ENCODE data around the gene ATF7IP. TPM values are rescaled to one million over a fixed set of nuclear protein-coding genes. Genes with fewer than 3 reads are reported as not detected.
"Not testable (repeated sequence)": the region's sequence is repeated elsewhere in the genome, so short reads cannot be mapped to it uniquely, and the experiment has no call there.

Gene ATF7IP
- 70.0 TPM for polyA plus RNA-seq (ENCODE audit: insufficient read length)
- long read RNA-seq, donor 1, partial matches to known transcripts = 5 of 6 reads
- long read RNA-seq, donor 1, other reads (novel, unspliced or antisense) = 0 of 6 reads
- long read RNA-seq, donor 2, full-length matches to known transcripts = 2 of 115 reads
- long read RNA-seq, donor 2, partial matches to known transcripts = 101 of 115 reads
- long read RNA-seq, donor 2, other reads (novel, unspliced or antisense) = 12 of 115 reads
- long read RNA-seq, donor 3, partial matches to known transcripts = 5 of 5 reads
- long read RNA-seq, donor 3, other reads (novel, unspliced or antisense) = 0 of 5 reads
- long read RNA-seq, donor 4 = 0 reads
- long read RNA-seq, donor 5, full-length matches to known transcripts = 1 of 6 reads
- long read RNA-seq, donor 5, partial matches to known transcripts = 5 of 6 reads
- long read RNA-seq, donor 5, other reads (novel, unspliced or antisense) = 0 of 6 reads
- long read RNA-seq, donor 6, full-length matches to known transcripts = 2 of 15 reads
- long read RNA-seq, donor 6, partial matches to known transcripts = 13 of 15 reads
- long read RNA-seq, donor 6, other reads (novel, unspliced or antisense) = 0 of 15 reads
- long read RNA-seq, donor 7, full-length matches to known transcripts = 1 of 31 reads
- long read RNA-seq, donor 7, partial matches to known transcripts = 30 of 31 reads
- long read RNA-seq, donor 7, other reads (novel, unspliced or antisense) = 0 of 31 reads
- long read RNA-seq, donor 8, full-length matches to known transcripts = 2 of 2 reads
- long read RNA-seq, donor 8, partial matches to known transcripts = 0 of 2 reads
- long read RNA-seq, donor 8, other reads (novel, unspliced or antisense) = 0 of 2 reads

- DNase-seq = peak; percentile 96
Observed at GRCh38 chr12:14365294-14366208, at the start of gene ATF7IP. TSS of gene ATF7IP (plus strand) at chr12:14365682. CDS start at chr12:14423916, 58,234 bp downstream.

- no peak for DNase-seq
Observed at GRCh38 chr12:14317362-14318146, 47.9 kb upstream of the ATF7IP start.

GRCh38 chr12:14319704-14320427 is 45.6 kb upstream of the ATF7IP start:
- DNase-seq = not testable (repeated sequence)

- no peak for DNase-seq
Observed at GRCh38 chr12:14322403-14322802, 43.1 kb upstream of the ATF7IP start.

GRCh38 chr12:14325716-14326343 is 39.7 kb upstream of the ATF7IP start:
- DNase-seq = no peak

- no peak for DNase-seq
Observed at GRCh38 chr12:14326699-14327098, 38.8 kb upstream of the ATF7IP start.

- no peak for DNase-seq
Observed at GRCh38 chr12:14327711-14328110, 37.8 kb upstream of the ATF7IP start.

- no peak for DNase-seq
Observed at GRCh38 chr12:14332482-14332881, 33.0 kb upstream of the ATF7IP start.

- no peak for DNase-seq
Observed at GRCh38 chr12:14340371-14340770, 25.1 kb upstream of the ATF7IP start.

- DNase-seq = not testable (repeated sequence)
Observed at GRCh38 chr12:14351524-14351923, 14.0 kb upstream of the ATF7IP start.

- not testable (repeated sequence) for DNase-seq
Observed at GRCh38 chr12:14352066-14352465, 13.4 kb upstream of the ATF7IP start.

- not testable (repeated sequence) for DNase-seq
Observed at GRCh38 chr12:14354665-14355064, 10.8 kb upstream of the ATF7IP start.

- DNase-seq = no peak
Observed at GRCh38 chr12:14356147-14356546, 9.3 kb upstream of the ATF7IP start.

GRCh38 chr12:14357486-14357885 is 8.0 kb upstream of the ATF7IP start:
- no peak for DNase-seq

GRCh38 chr12:14362352-14362751 is 3.1 kb upstream of the ATF7IP start:
- DNase-seq = no peak

GRCh38 chr12:14364583-14365271 is 755 bp upstream of the ATF7IP start:
- DNase-seq = no peak

- peak; percentile 47 for DNase-seq
Observed at GRCh38 chr12:14366209-14367039, 942 bp downstream of the ATF7IP start.

GRCh38 chr12:14367040-14367661 is 1.7 kb downstream of the ATF7IP start:
- peak; percentile 50 for DNase-seq

Data from left kidney (tissue), 8 donors.